ENCODE data around the gene FXYD6.
"Not testable (repeated sequence)": the region's sequence is repeated elsewhere in the genome, so short reads cannot be mapped to it uniquely, and the experiment has no call there.

The FXYD6 gene, protein sequence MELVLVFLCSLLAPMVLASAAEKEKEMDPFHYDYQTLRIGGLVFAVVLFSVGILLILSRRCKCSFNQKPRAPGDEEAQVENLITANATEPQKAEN

GRCh38 chr11:117876341-117877119 is at the start of gene FXYD6:
Gene FXYD6, minus strand, starts transcription at chr11:117876658. Its CDS starts 33,882 bp downstream, at chr11:117842776.
- no peak for TF ChIP-seq CTCF (conservative IDR thresholded peaks at IDR 0.05)
- H3K27ac ChIP-seq = peak within 1 kb of the TSS; percentile 19; the same call in 1 of the 2 replicates

- not testable (repeated sequence) for H3K27ac ChIP-seq
Observed at GRCh38 chr11:117926166-117926565, 49.7 kb upstream of the FXYD6 start.

DNA sequence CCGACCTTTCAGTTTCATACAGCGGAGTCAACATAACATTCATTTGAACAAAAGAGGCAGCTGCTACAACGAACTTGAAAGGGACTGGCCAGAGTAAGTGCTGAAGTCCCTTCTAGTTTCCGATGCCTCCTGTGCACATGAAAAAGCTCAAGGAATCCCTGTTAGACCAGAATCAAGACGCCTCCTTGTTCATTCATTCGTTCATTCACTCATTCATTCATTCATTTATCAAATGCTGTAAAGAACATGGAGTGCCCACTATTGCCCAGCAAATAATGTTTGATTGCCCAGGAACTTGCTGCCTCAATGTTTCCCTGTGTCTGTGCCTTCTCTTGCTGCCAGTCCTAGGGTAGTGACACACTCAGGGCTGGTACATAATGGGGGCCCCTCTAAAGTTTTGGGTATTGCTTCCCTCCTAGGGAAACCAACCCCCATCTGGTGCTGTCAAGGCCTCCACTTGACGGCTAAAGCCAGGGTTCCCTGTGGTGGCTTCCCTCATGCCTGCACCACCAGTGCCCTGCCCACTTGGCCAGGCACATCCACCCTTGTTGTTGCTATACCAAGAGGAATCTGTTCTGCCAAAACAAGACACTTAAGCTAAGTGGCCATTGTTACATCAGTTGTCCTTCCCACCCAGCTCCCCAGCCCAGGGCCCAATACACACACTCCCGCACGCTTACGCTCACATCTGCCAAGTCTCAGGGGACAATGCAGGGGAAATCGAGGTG is 48.9 kb upstream of the FXYD6 start:
- TF ChIP-seq CTCF (conservative IDR thresholded peaks at IDR 0.05) = no peak
- no peak overlapping the region for H3K27ac ChIP-seq

GRCh38 chr11:117924631-117925170 is 48.2 kb upstream of the FXYD6 start:
- H3K27ac ChIP-seq = no peak overlapping the region
- no peak for TF ChIP-seq CTCF (conservative IDR thresholded peaks at IDR 0.05)

GRCh38 chr11:117923773-117924172 is 47.3 kb upstream of the FXYD6 start:
- H3K27ac ChIP-seq = no peak overlapping the region
- no peak for TF ChIP-seq CTCF (conservative IDR thresholded peaks at IDR 0.05)

GRCh38 chr11:117923275-117923674 is 46.8 kb upstream of the FXYD6 start:
- no peak for TF ChIP-seq CTCF (conservative IDR thresholded peaks at IDR 0.05)
- no peak overlapping the region for H3K27ac ChIP-seq

DNA sequence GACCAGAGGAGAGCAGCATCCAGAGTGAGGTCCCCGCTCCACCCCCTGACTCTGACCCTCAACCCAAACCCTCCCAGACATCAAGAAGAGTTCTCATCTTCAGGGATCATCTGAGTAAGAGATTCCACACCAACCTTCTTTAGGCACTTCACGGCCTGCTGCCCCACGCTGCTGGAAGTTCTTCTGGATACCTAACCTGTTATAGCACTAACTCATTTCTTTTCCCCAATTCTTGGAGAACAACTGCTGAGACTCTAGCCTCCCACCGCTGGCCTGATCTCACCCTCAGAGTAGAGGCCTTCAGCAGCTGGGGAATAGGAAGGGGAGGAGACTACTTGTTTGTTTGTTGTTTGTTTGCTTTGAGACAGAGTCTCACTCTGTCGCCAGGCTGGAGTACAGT is 45.4 kb upstream of the FXYD6 start:
- no peak for TF ChIP-seq CTCF (conservative IDR thresholded peaks at IDR 0.05)
- H3K27ac ChIP-seq = no peak overlapping the region
